NCI-H1105 treated with DMSO at 0.1 percent for 48 hours (cell line): ENCODE data around the gene C8G.

ENCODE experiments used
- DNase-seq: peaks from one replicate; lab custom pipeline; 2025; lab: John Stamatoyannopoulos, UW

Gene C8G

DNA sequence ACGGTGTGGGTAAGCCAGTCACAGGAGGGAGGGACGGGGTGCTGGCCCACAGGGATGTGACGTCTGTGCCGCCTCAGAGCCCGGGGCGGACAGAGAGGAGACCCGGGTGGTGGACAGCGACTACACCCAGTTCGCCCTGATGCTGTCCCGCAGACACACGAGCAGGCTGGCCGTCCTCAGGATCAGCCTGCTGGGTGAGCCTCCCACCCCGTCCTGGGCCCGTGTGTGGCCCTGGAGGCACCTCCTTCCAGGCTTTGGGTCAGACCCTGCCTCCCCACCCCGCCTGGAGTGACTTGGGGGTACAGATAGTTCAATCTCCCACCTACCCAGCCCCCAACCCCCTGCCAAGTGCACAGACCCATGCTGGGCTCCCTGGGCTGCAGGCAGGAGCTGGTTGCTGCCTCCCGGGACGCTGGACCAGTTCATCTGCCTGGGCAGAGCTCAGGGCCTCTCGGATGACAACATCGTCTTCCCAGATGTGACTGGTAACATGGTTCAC lies 8.8 kb downstream of the C8G start:
- DNase-seq = no peak

GRCh38 chr9:136954270-136955083 lies 9.4 kb downstream of the C8G start:
- no peak for DNase-seq

GRCh38 chr9:136955202-136955942 lies 10.3 kb downstream of the C8G start:
- DNase-seq = no peak

DNA sequence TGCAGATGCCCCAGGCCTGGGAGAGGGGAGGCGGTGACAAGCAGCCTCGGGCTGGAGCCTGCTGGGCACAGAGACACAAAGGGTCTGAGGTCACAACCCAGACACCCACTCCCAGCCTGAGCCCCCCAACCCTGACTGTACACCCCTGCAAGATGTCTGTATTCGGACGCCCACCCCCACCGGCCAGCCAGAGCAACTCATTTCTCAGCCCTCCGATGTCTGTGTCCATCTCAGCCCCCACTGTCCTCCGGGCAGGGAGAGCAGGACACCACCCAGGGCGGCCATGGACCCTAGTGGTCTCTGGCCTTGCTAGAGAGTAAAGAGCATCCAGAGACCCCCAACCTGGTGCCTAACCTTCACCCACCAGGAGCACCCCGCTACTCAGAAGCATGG lies 10.9 kb downstream of the C8G start:
- DNase-seq = no peak

- no peak for DNase-seq
Observed at GRCh38 chr9:136956604-136957003, 11.6 kb downstream of the C8G start.

DNA sequence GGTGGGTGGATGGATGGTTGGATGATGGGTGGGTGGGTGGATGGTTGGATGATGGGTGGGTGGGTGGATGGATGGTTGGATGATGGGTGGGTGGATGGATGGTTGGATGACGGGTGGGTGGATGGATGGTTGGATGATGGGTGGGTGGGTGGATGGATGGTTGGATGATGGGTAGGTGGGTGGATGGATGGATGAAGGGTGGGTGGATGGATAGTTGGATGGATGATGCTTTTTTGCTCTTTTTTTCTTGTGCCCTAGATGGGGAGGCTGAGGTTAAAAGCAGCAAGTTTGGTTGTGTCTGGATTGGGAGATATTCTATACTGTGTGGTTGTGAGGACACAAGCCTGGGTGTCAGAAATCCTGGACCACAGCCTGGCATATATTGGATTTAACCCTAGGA lies 12.4 kb downstream of the C8G start:
- DNase-seq = no peak

DNA sequence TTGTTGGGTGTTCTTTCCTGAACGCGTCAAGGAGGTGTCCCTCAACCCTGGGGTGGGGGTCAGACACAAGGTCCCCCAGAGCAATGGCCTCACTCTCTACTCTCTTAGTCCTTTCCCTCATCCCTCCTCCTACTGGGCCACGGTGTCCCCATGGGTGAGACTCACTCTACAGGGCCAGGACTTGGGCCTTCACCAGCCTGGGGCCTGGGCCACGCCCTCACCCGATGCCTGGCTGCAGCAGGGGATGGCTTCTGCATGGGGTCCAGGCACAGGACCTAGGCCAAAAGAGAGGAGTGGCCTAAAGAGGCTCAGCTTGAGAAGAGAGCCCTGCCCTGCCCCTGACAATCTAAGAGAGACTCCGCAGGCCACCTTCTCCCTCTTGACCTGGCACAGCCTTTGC lies 12.9 kb downstream of the C8G start:
- DNase-seq = no peak

DNA sequence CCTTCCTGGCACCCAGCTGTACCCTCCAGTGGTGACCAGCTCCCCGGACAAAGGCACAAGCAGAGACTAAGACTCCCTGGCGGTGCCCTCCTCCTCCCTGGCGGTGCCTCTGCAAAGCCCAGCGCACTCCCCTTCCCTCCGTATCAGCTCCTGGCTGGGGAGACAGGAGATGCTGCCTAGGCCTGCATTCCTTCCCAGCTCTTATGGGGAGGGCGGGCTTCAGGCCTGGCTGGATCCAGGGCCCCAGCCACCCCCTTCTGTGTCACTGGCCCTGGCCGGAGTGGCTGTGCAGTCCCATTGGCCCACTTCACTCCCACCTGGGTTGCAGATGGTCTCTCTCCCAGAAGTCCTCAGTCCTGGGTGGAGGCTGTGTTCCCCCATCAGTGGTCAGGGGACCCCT lies 13.4 kb downstream of the C8G start:
- DNase-seq = no peak

DNA sequence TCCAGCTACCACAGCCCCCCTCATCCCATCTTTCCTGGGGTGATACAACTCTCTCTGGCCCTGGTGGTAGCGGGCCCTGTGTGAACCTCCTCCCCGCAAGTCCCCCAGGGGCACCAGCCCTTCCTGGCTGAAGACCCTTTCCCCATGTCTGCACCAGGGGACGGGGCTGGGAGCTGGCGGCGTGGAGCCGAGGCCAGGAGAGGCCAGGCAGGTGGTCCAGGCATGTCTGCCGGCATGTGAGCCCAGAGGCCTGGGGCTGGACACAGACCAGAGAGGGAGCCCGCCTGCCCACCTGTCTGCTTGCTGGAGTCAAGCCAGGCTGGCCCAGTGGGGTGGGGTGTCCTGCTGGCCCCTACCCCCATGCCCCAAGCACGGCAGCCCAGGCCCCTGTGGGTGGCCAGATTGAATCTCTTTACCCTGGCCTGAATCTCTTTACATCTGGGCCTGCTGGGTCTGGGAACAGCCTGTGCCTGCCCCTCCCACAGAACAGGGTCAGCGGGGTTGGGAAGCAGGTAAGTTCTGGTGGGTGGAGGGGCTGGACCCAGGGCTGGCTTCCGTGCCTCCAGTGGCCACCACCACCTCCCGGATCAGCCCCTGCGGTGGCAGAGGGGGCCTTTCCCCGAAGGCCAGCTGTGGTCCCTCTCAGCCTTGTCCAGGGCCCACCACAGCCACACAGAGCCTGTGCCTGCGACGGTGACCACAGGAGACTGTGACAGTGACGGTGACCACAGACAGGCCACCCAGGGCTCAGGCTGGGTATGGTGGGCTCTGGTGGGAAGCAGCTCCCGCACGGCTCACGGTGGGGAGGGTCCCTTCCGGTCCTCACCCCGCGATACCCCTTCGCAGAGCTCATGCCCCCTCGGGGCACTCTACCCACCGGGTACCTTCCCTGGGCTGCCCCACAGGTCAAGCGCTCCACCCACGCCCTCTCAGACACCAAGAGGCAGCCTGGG lies 14.1 kb downstream of the C8G start:
- DNase-seq = no peak

DNA sequence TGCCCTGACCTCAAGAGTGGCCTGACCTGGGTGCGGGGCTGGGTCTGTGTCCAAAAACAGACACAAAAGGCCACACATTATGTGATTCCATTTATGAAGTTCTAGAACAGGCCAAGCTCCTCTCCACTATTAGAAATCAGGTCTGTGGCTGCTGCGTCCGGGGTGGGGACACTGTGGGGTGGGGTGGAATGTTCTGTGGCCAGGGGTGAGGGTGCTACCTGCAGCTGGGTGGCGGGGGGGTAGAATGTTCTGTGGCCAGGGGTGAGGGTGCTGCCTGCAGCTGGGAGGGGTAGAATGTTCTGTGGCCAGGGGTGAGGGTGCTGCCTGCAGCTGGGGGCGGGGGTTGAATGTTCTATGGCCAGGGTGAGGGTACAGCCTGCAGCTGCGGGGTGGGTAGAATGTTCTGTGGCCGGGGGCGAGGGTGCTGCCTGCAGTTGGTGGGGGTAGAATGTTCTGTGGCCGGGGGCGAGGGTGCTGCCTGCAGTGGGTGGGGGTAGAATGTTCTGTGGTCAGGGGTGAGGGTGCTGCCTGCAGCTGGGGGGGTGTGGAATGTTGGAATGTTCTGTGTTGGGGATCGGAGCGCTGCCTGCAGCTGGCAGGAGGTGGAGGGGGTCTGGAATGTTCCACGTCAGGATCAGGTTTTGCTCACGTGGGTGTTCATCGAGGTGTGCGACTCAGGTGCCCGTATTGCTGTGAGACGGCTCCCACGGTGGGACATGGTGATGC lies 15.3 kb downstream of the C8G start:
- DNase-seq = no peak

DNA sequence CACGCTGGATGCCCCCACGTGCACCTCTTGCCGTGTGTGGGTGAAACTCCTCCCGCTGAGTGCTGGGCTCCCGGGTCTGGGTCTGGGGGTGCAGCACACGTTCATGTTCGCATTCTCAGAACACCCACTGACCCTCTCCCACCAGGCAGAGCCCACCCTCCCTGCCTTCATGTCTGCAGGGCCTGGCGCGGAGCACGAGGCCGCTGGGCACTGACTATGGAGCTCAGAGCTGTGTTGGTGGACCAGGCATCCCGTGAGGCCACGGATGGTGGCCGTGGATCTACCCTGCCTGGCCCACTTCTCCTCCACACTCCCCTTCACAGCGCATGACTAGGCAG lies 15.9 kb downstream of the C8G start:
- no peak for DNase-seq

DNA sequence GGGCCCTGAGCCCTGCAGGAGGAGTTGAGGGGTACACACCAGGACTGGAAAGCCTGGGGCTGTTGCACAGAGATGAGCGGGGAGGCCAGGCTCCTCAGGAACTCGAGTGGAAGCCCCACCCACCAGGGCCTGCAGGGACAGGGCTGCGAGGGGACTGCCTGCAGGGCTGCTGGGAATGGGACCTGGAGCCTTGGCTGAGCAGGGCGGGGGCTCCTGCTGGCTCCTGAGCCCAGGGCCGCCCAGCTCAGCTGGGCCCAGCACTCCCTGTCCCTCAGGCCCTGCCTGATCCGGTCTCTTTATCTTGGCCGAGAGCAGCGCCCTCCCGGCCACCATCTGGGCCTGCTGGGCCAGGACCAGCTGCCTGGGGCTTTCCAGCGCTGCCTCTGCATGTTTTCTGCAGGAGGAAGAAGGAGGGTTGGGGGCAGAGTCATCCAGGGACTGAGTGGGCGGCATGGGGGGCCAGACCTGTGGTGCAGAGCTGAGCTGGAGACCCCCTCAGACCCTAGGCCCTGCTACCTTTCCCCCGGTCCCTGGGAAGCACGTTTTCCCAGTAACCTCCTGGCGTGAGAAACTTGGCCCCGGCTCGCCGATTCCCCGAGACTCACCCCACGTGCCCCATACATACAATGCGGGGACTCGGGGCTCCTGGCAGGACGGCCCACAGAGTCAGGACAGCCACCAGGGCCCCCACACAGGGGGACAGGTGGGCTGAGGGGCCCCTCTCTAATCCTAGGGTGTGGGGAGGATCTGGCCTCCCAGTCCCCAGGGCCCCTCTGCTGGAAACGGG lies 16.4 kb downstream of the C8G start:
- no peak for DNase-seq

DNA sequence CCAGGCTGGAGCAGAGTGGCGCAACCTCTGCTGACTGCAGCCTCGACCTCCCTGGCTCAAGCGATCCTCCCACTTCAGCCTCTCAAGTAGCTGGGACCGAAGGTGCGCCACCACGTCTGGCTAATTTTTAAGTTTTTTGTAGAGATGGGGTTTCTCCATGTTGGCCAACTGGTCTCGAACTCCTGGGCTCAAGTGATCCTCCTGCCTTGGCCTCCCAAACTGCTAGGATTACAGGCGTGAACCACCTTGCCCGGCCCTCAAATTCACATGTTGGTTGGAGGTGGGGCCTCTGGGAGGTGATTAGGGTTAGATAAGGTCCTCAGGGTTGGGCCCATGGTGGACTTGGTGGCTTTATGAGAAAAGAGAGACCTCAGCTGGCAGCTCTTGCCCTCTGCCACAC lies 17.1 kb downstream of the C8G start:
- no peak for DNase-seq

GRCh38 chr9:136962701-136963248 lies 17.7 kb downstream of the C8G start:
- no peak for DNase-seq

- DNase-seq = no peak
Observed at GRCh38 chr9:136963341-136963740, 18.3 kb downstream of the C8G start.

DNA sequence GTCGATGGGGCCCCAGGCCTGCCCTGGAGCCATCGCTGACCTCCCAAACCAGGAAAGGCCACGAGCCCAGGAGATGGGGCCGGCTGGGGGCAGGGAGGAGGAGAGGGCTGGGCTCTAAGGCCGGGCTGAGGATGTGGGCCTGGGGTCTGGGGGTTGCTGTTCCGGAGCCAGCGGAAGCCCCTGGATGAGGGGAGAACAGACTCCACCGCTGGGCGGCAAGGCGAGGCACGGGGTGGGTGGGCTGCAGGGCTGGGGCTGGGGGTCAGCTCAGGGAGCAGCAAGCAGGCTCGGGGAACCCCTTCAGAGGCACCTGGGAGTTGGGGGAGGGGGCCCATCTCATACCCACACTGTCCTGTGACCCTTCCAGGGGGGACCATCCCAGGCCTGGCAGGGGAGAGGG lies 18.7 kb downstream of the C8G start:
- DNase-seq = no peak

GRCh38 chr9:136964171-136964689 lies 19.2 kb downstream of the C8G start:
- DNase-seq = no peak

DNA sequence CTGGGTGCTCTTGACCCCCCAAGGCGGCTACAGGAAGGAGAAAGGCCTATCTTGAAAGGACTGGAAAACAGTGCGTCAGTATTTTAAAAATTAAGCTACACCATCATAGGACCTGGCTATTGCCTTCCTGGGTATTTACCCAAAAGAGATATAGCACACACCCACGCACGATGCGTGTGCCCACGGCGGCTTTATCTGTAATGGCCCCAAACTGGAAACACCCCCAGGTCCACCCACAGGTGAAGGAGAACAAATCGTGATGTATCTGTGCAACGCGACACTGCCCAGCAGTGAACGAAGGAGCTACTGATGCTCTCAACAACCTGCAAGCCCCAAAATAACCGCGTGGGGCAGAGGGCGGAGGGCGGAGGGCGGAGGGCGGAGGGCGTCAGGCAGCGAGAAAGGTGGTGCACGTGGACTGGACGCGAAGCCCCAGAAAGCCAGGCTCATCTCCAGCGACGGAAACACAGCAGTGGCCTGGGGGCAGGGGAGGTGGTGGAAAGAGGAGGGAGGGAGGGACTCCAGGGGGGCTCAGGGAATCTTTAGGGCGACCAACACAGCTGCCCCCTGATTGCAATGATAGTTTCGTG lies 19.9 kb downstream of the C8G start:
- DNase-seq = no peak

GRCh38 chr9:136965771-136966484 lies 20.9 kb downstream of the C8G start:
- DNase-seq = no peak
